IMR-90 (cell line): ENCODE measurements around the gene GTPBP4. TPM values are rescaled to one million over a fixed set of nuclear protein-coding genes. Genes with fewer than 3 reads are reported as not detected.

Experiments
- ATAC-seq: fragments of 200-7000 bp; cut with Tn5 transposase; 2 replicates; pipeline ENCODE4 v1.9.1; 2020; ENCODE audit warnings: low read depth, mild to moderate bottlenecking, moderate library complexity
- BruUV-seq: library from RNA; stranded (reverse); fragments of 400-500 nt; replicated peaks from 2 replicates; lab custom pipeline; 2021; lab: Mats Ljungman, UMichigan
- CTCF ChIA-PET: fragments of 300-600 bp; formaldehyde crosslinking; extraction: SDS; loops from one replicate; lab custom pipeline; 2021; ENCODE audit warnings: antibody characterized with exemption; lab: Yijun Ruan, JAX
- POLR2A ChIA-PET: fragments of 300-600 bp; sonication (Branson Sonifier 250); formaldehyde crosslinking; loops from one replicate; lab custom pipeline; 2022; ENCODE audit warnings: antibody characterized with exemption; ENCODE audit not compliant: unreplicated experiment; lab: Charles Lee
- DNase-seq: peaks from one replicate; pipeline ENCODE4 v3.0.0; 2013
- H2AFZ ChIP-seq: replicated peaks from 2 replicates; pipeline ENCODE3; 2013; ENCODE audit warnings: low read length, mild to moderate bottlenecking; ENCODE audit not compliant: poor library complexity
- H2AK5ac ChIP-seq: 2 replicates; pipeline ENCODE4 v1.6.1; 2013; ENCODE audit warnings: low read depth, low read length, inconsistent platforms
- H2AK9ac ChIP-seq: replicated peaks from 2 replicates; pipeline ENCODE3; 2013; ENCODE audit warnings: mild to moderate bottlenecking, low read depth, low read length, moderate library complexity; ENCODE audit not compliant: poor library complexity
- H2BK120ac ChIP-seq: 2 replicates; pipeline ENCODE4 v1.6.1; 2013; ENCODE audit warnings: low read depth, low read length, inconsistent platforms
- H2BK15ac ChIP-seq: 3 replicates; pipeline ENCODE4 v1.6.1; 2013; ENCODE audit warnings: low read depth, low read length, inconsistent platforms
- H2BK20ac ChIP-seq: 2 replicates; pipeline ENCODE4 v1.6.1; 2013; ENCODE audit warnings: low read depth, mild to moderate bottlenecking, inconsistent platforms, low read length, moderate library complexity
- H2BK5ac ChIP-seq: 2 replicates; pipeline ENCODE4 v1.6.1; 2013; ENCODE audit warnings: mild to moderate bottlenecking, low read depth, low read length, inconsistent platforms; ENCODE audit not compliant: poor library complexity, severe bottlenecking
- H3K14ac ChIP-seq: replicated peaks from 2 replicates; pipeline ENCODE4 v1.6.1; 2013; ENCODE audit warnings: low read depth, low read length, inconsistent platforms
- H3K18ac ChIP-seq: 2 replicates; pipeline ENCODE4 v1.6.1; 2013; ENCODE audit warnings: low read depth, low read length, control low read depth
- H3K23ac ChIP-seq: 2 replicates; pipeline ENCODE4 v1.6.1; 2013; ENCODE audit warnings: low read depth, low read length, inconsistent platforms
- H3K27ac ChIP-seq: 2 replicates; pipeline ENCODE4 v1.5.1; 2013; ENCODE audit warnings: mild to moderate bottlenecking, control low read depth, low read length; ENCODE audit not compliant: insufficient read depth
- H3K27me3 ChIP-seq: 2 replicates; pipeline ENCODE4 v1.6.1; 2013; ENCODE audit warnings: low read length; ENCODE audit not compliant: control insufficient read depth, insufficient read depth
- H3K36me3 ChIP-seq: 2 replicates; pipeline ENCODE4 v1.6.1; 2013; ENCODE audit warnings: low read length, mixed read lengths; ENCODE audit not compliant: control insufficient read depth, insufficient read depth
- H3K4ac ChIP-seq: 2 replicates; pipeline ENCODE4 v1.6.1; 2013; ENCODE audit warnings: low read depth, low read length, inconsistent platforms
- H3K4me1 ChIP-seq: 2 replicates; pipeline ENCODE4 v1.6.1; 2013; ENCODE audit warnings: low read length, mixed read lengths; ENCODE audit not compliant: control insufficient read depth, insufficient read depth
- H3K4me2 ChIP-seq: 2 replicates; pipeline ENCODE4 v1.6.1; 2013; ENCODE audit warnings: low read depth, mild to moderate bottlenecking, control low read depth, low read length, moderate library complexity
- H3K4me3 ChIP-seq: 2 replicates; pipeline ENCODE4 v1.5.1; 2013; ENCODE audit warnings: low read depth, mild to moderate bottlenecking, control low read depth, low read length, moderate library complexity; ENCODE audit not compliant: insufficient read depth
- H3K56ac ChIP-seq: 2 replicates; pipeline ENCODE4 v1.6.1; 2013; ENCODE audit warnings: low read length, inconsistent platforms; ENCODE audit not compliant: insufficient read depth; ENCODE audit errors: extremely low read depth
- H3K79me1 ChIP-seq, 2 experiments: 2 replicates each; pipeline ENCODE4 v1.6.1; 2013; ENCODE audit warnings: low read length in 2 of 2, inconsistent platforms in 1 of 2, low read depth in 1 of 2
- H3K9ac ChIP-seq: 2 replicates; pipeline ENCODE4 v1.6.1; 2013; ENCODE audit warnings: low read depth, low read length, control low read depth
- H3K9me1 ChIP-seq: 2 replicates; pipeline ENCODE4 v1.6.1; 2013; ENCODE audit warnings: low read length, inconsistent platforms; ENCODE audit not compliant: insufficient read depth
- H3K9me3 ChIP-seq: 2 replicates; pipeline ENCODE4 v1.6.1; 2013; ENCODE audit warnings: low read length; ENCODE audit not compliant: control insufficient read depth, insufficient read depth
- H4K20me1 ChIP-seq: 2 replicates; pipeline ENCODE4 v1.6.1; 2013; ENCODE audit warnings: low read length, inconsistent platforms; ENCODE audit not compliant: insufficient read depth
- H4K5ac ChIP-seq: 2 replicates; pipeline ENCODE4 v1.6.1; 2013; ENCODE audit warnings: mild to moderate bottlenecking, low read depth, low read length, control low read depth
- H4K8ac ChIP-seq, 2 experiments: 2 replicates each; pipeline ENCODE4 v1.6.1; 2013; ENCODE audit warnings: low read depth in 2 of 2, low read length in 2 of 2, control low read depth in 1 of 2, inconsistent platforms in 1 of 2
- H4K91ac ChIP-seq: 2 replicates; pipeline ENCODE4 v1.6.1; 2013; ENCODE audit warnings: low read depth, low read length, inconsistent platforms; ENCODE audit not compliant: insufficient read depth
- BHLHE40 ChIP-seq: fragments of 150-350 bp; IDR thresholded peaks from 2 replicates; pipeline ENCODE4 v1.6.1; 2016; ENCODE audit warnings: mild to moderate bottlenecking, low read depth, low read length
- CEBPB ChIP-seq: IDR thresholded peaks from 2 replicates; pipeline ENCODE4 v1.6.1; 2012; ENCODE audit warnings: low read depth, low read length, improper control_type of control experiment
- MAZ ChIP-seq: IDR thresholded peaks from 2 replicates; pipeline ENCODE4 v1.6.1; 2012; ENCODE audit warnings: low read depth, mild to moderate bottlenecking, low read length, improper control_type of control experiment, moderate library complexity, borderline replicate concordance
- POLR2A ChIP-seq: IDR thresholded peaks from 2 replicates; pipeline ENCODE4 v1.6.1; 2012; ENCODE audit warnings: mild to moderate bottlenecking, low read depth, low read length
- RAD21 ChIP-seq: IDR thresholded peaks from 2 replicates; pipeline ENCODE4 v1.6.1; 2012; ENCODE audit warnings: low read length, improper control_type of control experiment
- RFX5 ChIP-seq: IDR thresholded peaks from 2 replicates; pipeline ENCODE4 v1.8.0; 2012; ENCODE audit warnings: low read depth, mild to moderate bottlenecking, low read length, moderate library complexity
- USF2 ChIP-seq: fragments of 150-350 bp; IDR thresholded peaks from 2 replicates; pipeline ENCODE4 v1.6.1; 2017; ENCODE audit warnings: mild to moderate bottlenecking, antibody characterized with exemption, low read length, low read depth
- WGBS, 2 experiments: methylation state at CpG; one replicate each; pipeline versions ENCODE4 v1.1.5 to v1.1.7; 2013; ENCODE audit warnings: missing lambda C conversion rate in 2 of 2; ENCODE audit not compliant: insufficient read length in 1 of 2; ENCODE audit errors: extremely low coverage in 2 of 2; 5-methylcytosine and 5-hydroxymethylcytosine counted together
- dilution Hi-C: fragments of 300-500 bp; cut with HindIII; formaldehyde crosslinking; loops from one replicate; pipeline ENCODE4 v1.14.3; 2018; ENCODE audit warnings: low sequenced_read_pairs; ENCODE audit not compliant: unreplicated experiment
- in situ Hi-C: fragments of 300-500 bp; cut with MboI; formaldehyde crosslinking; loops from 3 replicates; pipeline ENCODE4 v1.14.3; 2019; ENCODE audit warnings: low sequenced_read_pairs, inconsistent platforms, mixed read lengths
- intact Hi-C: fragments of 100-400 bp; cut with micrococcal nuclease; formaldehyde crosslinking; loops from 2 replicates; pipeline ENCODE4 v1.10.0; 2022
- polyA plus RNA-seq, 3 experiments: library from polyadenylated mRNA; depleted of rRNA; stranded (reverse); fragments of >200 nt; gene quantifications; 2 replicates each; pipeline ENCODE4 v1.2.3, GENCODE V29; 2012; ENCODE audit warnings: low replicate concordance in 1 of 3
- total RNA-seq: library from RNA; depleted of rRNA; stranded (reverse); fragments of >200 nt; gene quantifications from 2 replicates; pipeline ENCODE4 v1.2.3, GENCODE V29; 2012

GTPBP4 gene
- total and polyA plus RNA-seq, 2 of the 4 experiments (the other 2 are of a cell fraction) = 46.2 to 48.6 TPM

GRCh38 chr10:1048732-1049424 lies 60.6 kb downstream of the GTPBP4 start, which contains the start of gene IDI1:
IDI1 (minus strand) TSS chr10:1049119; CDS start chr10:1049003, 116 bp downstream.
- CTCF ChIA-PET = no interaction called here
- peaks cover 29% of the 10 kb centered on the region for H4K20me1 ChIP-seq
- H3K4me1 ChIP-seq = peaks cover 5% of the 10 kb centered on the region
- in situ Hi-C loops (no loop called here), intact Hi-C loops (no loop called here), dilution Hi-C loops (no loop called here)
- TF ChIP-seq BHLHE40 (peak; percentile 42; the same call in 1 of the 2 replicates), USF2 (peak; percentile 45), RAD21 (no peak), RFX5 (peak; percentile 71; the same call in 1 of the 2 replicates), CEBPB (no peak), MAZ (peak; percentile 16; the same call in 1 of the 2 replicates), POLR2A (peak; percentile 99)
- H3K27me3 ChIP-seq = no peaks in the 10 kb centered on the region
- H3K9ac ChIP-seq = peak within 1 kb of the TSS; percentile 65
- DNase-seq (peak; percentile 98), ATAC-seq (peak; percentile 90)
- peak within 1 kb of the TSS; percentile 26 to 92 for H4K8ac ChIP-seq
- H2AK5ac ChIP-seq = peak within 1 kb of the TSS; percentile 70
- peak within 1 kb of the TSS; percentile 50 for H3K4me3 ChIP-seq
- H3K27ac ChIP-seq = peak within 1 kb of the TSS; percentile 68
- peaks cover 2% of the 10 kb centered on the region for H3K36me3 ChIP-seq
- H3K18ac ChIP-seq = peak within 1 kb of the TSS; percentile 0; the same call in 1 of the 2 replicates
- peak within 1 kb of the TSS; percentile 93 for H2BK5ac ChIP-seq
- H4K91ac ChIP-seq = peak within 1 kb of the TSS; percentile 93
- WGBS, 2 experiments = 0% methylated on average over 45 of the region's 83 CpGs; no CpG with 5 or more reads in 1 of the 2 experiments
- H3K56ac ChIP-seq = peak within 1 kb of the TSS; percentile 58
- peak within 1 kb of the TSS; percentile 99 for H3K23ac ChIP-seq
- H2BK15ac ChIP-seq = peak within 1 kb of the TSS; percentile 12; the same call in 1 of the 3 replicates
- no TSS peak for BruUV-seq
- peaks cover 5% of the 10 kb centered on the region; the same call in 1 of the 2 replicates for H3K9me1 ChIP-seq
- peak within 1 kb of the TSS; percentile 95 for H3K4me2 ChIP-seq
- peaks cover 25 to 71% of the 10 kb centered on the region in 2 experiments for H3K79me1 ChIP-seq
- H4K5ac ChIP-seq = peak within 1 kb of the TSS; percentile 1
- H2BK20ac ChIP-seq = no peak within 1 kb of the TSS
- H3K9me3 ChIP-seq = no peaks in the 10 kb centered on the region
- POLR2A ChIA-PET = interaction anchor here (0.5 kb wide), 1 partner anchor 116 kb away, joined by 3 read pairs; no protein-coding TSS in a partner anchor
- peak within 1 kb of the TSS; percentile 99 for H2AFZ ChIP-seq
- peak within 1 kb of the TSS; percentile 88 for H3K14ac ChIP-seq
- peak within 1 kb of the TSS; percentile 100 for H2AK9ac ChIP-seq
- peak within 1 kb of the TSS; percentile 18; the same call in 1 of the 2 replicates for H2BK120ac ChIP-seq
- peak within 1 kb of the TSS; percentile 93 for H3K4ac ChIP-seq
